Fibroblast of skin of left quadriceps (primary cell): ENCODE data around the gene RTEL1.
"Not testable (repeated sequence)": the region's sequence is repeated elsewhere in the genome, so short reads cannot be mapped to it uniquely, and the experiment has no call there.

Experiments used
- DNase-seq, 2 experiments: peaks; one replicate each; pipeline ENCODE4 v3.0.0-alpha.2; 2013; ENCODE audit warnings: low read depth in 2 of 2

Gene RTEL1

DNA sequence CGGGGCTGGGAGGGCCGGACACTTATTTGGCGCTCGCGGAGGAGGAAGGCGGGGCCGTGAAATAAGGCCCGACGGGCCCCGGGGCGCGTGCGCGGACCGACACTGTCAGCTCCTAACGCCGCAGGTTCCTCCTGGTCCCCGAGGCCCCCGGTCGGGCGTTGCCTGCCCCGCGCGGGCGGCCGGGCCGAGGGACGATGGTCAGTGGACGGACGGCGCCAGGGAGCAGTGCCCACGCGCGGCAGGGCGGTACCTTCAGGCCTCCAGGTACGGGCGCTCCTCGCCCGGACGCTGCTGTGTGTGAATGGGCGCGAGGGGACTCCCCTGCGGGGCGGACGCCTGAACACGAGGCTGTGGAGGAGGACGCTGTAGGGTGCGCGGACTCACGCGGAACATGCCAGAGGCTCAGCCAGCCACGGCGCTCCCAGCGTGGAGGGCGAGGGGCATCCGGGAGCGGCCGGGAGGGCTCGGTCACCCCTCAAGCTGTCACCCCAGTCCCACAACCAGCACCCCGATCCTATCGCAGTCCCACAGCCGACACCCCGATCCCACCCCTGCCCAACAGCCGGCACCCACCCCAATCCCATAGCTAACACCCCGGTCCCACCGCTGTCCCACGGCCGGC is 30.9 kb upstream of the RTEL1 start:
- peak; percentile 86 to 87 for DNase-seq

GRCh38 chr20:63627751-63628245 is 30.3 kb upstream of the RTEL1 start:
- no peak for DNase-seq

DNA sequence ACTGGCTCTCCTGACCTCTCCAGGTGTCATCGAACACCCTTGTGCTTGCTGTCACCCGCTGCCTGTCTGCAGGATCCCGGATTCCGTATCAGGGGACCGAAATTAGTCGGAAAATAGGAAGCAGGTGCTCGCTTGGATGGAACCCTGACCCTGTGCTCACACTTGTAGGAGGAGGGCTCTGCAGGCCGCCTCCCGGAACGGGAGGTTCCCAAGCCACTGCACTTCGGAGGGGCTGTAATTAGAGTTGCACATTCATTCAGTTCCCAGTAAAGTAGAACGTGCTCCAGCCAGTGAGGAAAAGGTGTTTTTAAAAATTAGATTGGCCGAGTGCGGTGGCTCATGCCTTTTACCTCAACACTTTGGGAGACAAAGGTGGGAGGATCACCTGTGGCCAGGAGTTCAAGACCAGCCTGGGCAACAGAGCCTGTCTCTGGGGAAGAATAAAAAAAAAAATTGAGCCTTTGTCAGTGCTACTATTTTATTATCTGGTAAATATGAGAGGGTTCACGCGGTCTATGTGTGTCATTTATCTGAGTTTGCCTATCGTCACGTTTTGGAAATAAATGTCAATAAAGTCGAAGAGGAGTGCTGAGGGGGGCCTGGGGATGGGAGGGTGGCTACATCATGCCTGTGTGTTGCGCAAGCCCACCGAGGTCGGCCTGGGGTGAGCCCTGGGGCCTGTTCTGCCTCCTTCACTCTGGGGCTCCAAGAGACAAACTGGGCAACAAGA is 29.7 kb upstream of the RTEL1 start:
- DNase-seq, result peak in 1 of 2 experiments; percentile 31

GRCh38 chr20:63630956-63631355 is 27.2 kb upstream of the RTEL1 start:
- not testable (repeated sequence) for DNase-seq

- not testable (repeated sequence) for DNase-seq
These were observed 26.7 kb upstream of the RTEL1 start for GRCh38 chr20:63631426-63631825.

DNA sequence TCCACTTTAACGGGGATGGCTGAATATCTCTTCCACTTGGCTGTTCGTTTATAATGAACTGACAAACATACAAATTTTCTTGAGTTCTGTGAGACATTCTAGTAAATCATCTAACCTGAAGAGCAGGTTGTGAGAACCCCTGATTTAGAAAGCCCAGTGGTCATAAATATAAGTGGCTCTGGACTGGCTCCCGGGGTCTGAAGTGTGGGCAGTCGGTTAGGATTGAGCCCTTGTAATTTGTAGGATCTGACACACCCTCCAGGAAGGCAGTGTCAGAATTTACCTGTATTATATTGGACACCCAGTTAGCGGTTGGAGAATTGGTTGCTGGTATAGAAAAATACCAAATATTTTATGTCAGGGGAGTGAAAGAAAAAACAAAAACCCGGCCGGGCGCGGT is 24.4 kb upstream of the RTEL1 start:
- DNase-seq, result no peak

- no peak for DNase-seq
These were observed 22.5 kb upstream of the RTEL1 start for GRCh38 chr20:63635431-63636141.

GRCh38 chr20:63636752-63637628 is 21.1 kb upstream of the RTEL1 start:
- no peak for DNase-seq

- no peak for DNase-seq
These were observed 18.8 kb upstream of the RTEL1 start for GRCh38 chr20:63639093-63639975.

GRCh38 chr20:63640086-63640485 is 18.0 kb upstream of the RTEL1 start:
- no peak for DNase-seq

DNA sequence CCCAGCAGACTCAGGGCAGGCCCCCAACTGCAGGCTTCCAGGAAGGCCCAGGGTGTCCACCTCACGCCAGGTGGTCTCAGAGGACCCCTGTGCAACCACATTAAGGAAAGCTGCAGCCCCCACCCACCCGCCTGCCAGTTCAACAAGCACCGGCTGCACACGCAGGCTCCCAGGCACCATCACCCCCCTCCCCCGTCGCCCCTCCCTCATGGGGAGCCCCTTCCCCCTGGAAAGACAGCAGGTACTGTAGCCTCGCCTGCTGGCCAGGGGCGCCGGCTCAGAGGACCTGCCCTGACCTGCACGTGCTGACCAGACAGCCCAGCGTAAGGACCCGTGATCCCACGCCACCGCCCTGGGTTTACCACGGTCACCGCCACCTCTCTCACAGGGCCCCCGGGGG is 17.4 kb upstream of the RTEL1 start:
- DNase-seq, result not testable (repeated sequence)

- no peak for DNase-seq
These were observed 16.8 kb upstream of the RTEL1 start for GRCh38 chr20:63641146-63641791.

- DNase-seq, result peak in 1 of 2 experiments; percentile 43
These were observed 16.2 kb upstream of the RTEL1 start for GRCh38 chr20:63641792-63642523.

- no peak for DNase-seq
These were observed 15.4 kb upstream of the RTEL1 start for GRCh38 chr20:63642527-63643247.

GRCh38 chr20:63643499-63643898 is 14.6 kb upstream of the RTEL1 start:
- DNase-seq, result no peak

DNA sequence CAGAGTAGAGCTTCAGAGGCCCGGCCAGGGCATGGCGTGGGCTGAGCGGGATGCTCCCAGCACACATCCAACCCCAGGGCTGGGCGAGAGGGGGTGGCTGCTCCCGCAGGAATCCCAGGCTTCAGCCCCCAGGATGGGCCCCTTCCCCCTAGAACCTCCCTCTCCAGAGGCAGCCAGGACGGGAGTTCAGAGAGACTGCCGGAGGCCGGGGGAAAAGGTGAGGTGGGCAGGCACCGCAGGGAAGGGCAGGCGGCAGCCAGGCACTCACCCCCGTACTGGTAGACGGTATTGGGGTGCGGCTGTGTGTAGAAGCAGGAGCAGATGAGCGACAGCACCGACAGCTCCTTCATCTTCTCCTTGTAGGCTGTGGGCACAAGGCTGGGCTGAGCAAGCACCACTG is 14.2 kb upstream of the RTEL1 start:
- DNase-seq, result no peak

- DNase-seq, result no peak
These were observed 12.9 kb upstream of the RTEL1 start for GRCh38 chr20:63645218-63645617.

GRCh38 chr20:63648190-63648589 is 9.9 kb upstream of the RTEL1 start:
- no peak for DNase-seq
